Calu3 (cell line): Measurements from ENCODE around the gene SLC4A1. TPM values are rescaled to one million over a fixed set of nuclear protein-coding genes. Genes with fewer than 3 reads are reported as not detected.
A peak's percentile ranks its signal among the peaks of the same experiment; 100 is the strongest.

ENCODE experiments used
- BruUV-seq: library from RNA; stranded (reverse); fragments of 400-500 nt; replicated peaks from 2 replicates; lab custom pipeline; 2021; lab: Mats Ljungman, UMichigan
- CTCF ChIA-PET: fragments of 300-600 bp; sonication (Branson Sonifier 250); formaldehyde crosslinking; loops from one replicate; lab custom pipeline; 2022; ENCODE audit warnings: antibody characterized with exemption; lab: Charles Lee
- DNase-seq: peaks from one replicate; pipeline ENCODE4 v3.0.0; 2022
- H3K27ac Mint-ChIP-seq: one replicate; pipeline ENCODE4 v1.8.0; 2022; ENCODE audit warnings: mixed read lengths; ENCODE audit not compliant: unreplicated experiment
- H3K27me3 Mint-ChIP-seq: one replicate; pipeline ENCODE4 v1.8.0; 2022; ENCODE audit warnings: mixed read lengths; ENCODE audit not compliant: unreplicated experiment
- H3K36me3 Mint-ChIP-seq: one replicate; pipeline ENCODE4 v1.8.0; 2022; ENCODE audit warnings: mild to moderate bottlenecking, moderate library complexity, mixed read lengths; ENCODE audit not compliant: insufficient read depth, unreplicated experiment
- H3K4me1 Mint-ChIP-seq: one replicate; pipeline ENCODE4 v1.8.0; 2022; ENCODE audit warnings: mild to moderate bottlenecking, low read depth, mixed read lengths; ENCODE audit not compliant: unreplicated experiment
- H3K4me3 Mint-ChIP-seq: one replicate; pipeline ENCODE4 v1.8.0; 2022; ENCODE audit warnings: mild to moderate bottlenecking, low read depth, moderate library complexity, mixed read lengths; ENCODE audit not compliant: unreplicated experiment
- H3K9me3 Mint-ChIP-seq: one replicate; pipeline ENCODE4 v1.8.0; 2022; ENCODE audit warnings: low read depth, mixed read lengths; ENCODE audit not compliant: unreplicated experiment
- CTCF ChIP-seq: fragments of 200-600 bp; IDR thresholded peaks from one replicate; pipeline ENCODE4 v1.8.0; 2022; ENCODE audit warnings: antibody characterized with exemption; ENCODE audit not compliant: unreplicated experiment
- intact Hi-C: fragments of 100-400 bp; cut with micrococcal nuclease; formaldehyde crosslinking; loops from one replicate; pipeline ENCODE4 v1.10.0; 2022; ENCODE audit not compliant: unreplicated experiment
- microRNA-seq: library from miRNA; unstranded; fragments of <30 nt; microRNA quantifications from one replicate; pipeline ENCODE4 v1.2.0, GENCODE V29; 2022
- total RNA-seq: library from RNA; stranded (reverse); gene quantifications from 2 replicates; pipeline ENCODE4 v1.2.3, GENCODE V29; 2022

SLC4A1 gene
- total RNA-seq, 1 experiment from 2014 or later, result not detected

- DNase-seq, result peak; percentile 75
- peak overlapping the region; percentile 67 for H3K27ac Mint-ChIP-seq
- H3K27me3 Mint-ChIP-seq, result no peaks in the 10 kb centered on the region
- peaks cover 36% of the 10 kb centered on the region for H3K4me1 Mint-ChIP-seq
- H3K36me3 Mint-ChIP-seq, result peaks cover 69% of the 10 kb centered on the region
- intact Hi-C loops, result loop anchor here (2.0 kb wide), 1 partner anchor 132 kb away; no protein-coding TSS in a partner anchor
- no peaks in the 10 kb centered on the region for H3K9me3 Mint-ChIP-seq
- H3K4me3 Mint-ChIP-seq, result peak overlapping the region; percentile 90
- TF ChIP-seq CTCF, result no peak
- CTCF ChIA-PET, result interaction anchor here (0.6 to 1.9 kb wide), 5 partner anchors 12 to 237 kb away, joined by 3 to 10 read pairs (median 4); partner anchors contain the start of genes GRN and TMUB2
- no TSS peak for BruUV-seq
Measured at GRCh38 chr17:44198721-44199552, 69.0 kb downstream of the SLC4A1 start.

Small RNA genes lying within 50 kb of the gene (microRNA-seq; reads per million reads assigned to microRNA genes)
- not detected for gene MIR6782

Other genes with a start within 250 kb of the SLC4A1 start
- gene LSM12, start 201.5 kb downstream of the SLC4A1 start, total RNA-seq, result 79.5 and 90.6 TPM in 2 replicates
- gene G6PC3, start 197.4 kb downstream of the SLC4A1 start, total RNA-seq, result 99.6 and 103 TPM in 2 replicates
- gene HDAC5, start 144.5 kb downstream of the SLC4A1 start, total RNA-seq, result 22.4 and 22.8 TPM in 2 replicates
- 24.4 and 24.8 TPM in 2 replicates for gene HROB, start 126.2 kb downstream of the SLC4A1 start, total RNA-seq
- gene ASB16, start 97.4 kb downstream of the SLC4A1 start, total RNA-seq, result 0.19 TPM in 1 of 2 replicates, not detected in the other
- gene TMUB2, start 81.2 kb downstream of the SLC4A1 start, total RNA-seq, result 56.0 and 58.8 TPM in 2 replicates
- gene ATXN7L3, start 68.3 kb downstream of the SLC4A1 start, total RNA-seq, result 93.1 and 112 TPM in 2 replicates
- gene UBTF, start 48.5 kb downstream of the SLC4A1 start, total RNA-seq, result 92.1 and 94.2 TPM in 2 replicates
- 0.86 and 1.2 TPM in 2 replicates for gene RUNDC3A, start 40.5 kb upstream of the SLC4A1 start, total RNA-seq
- 271 and 297 TPM in 2 replicates for gene SLC25A39, start 56.7 kb upstream of the SLC4A1 start, total RNA-seq
- gene GRN, start 77.2 kb upstream of the SLC4A1 start, total RNA-seq, result 376 and 480 TPM in 2 replicates
- gene FAM171A2, start 95.7 kb upstream of the SLC4A1 start, total RNA-seq, result 0.95 and 2.0 TPM in 2 replicates
- gene ITGA2B, start 121.5 kb upstream of the SLC4A1 start, total RNA-seq, result 1.2 and 1.6 TPM in 2 replicates
- gene GPATCH8, start 235.3 kb upstream of the SLC4A1 start, total RNA-seq, result 57.8 and 60.1 TPM in 2 replicates